HEK293 (cell line): ENCODE results near the gene MIS12.

ENCODE experiments used
- GLIS1 ChIP-seq: fragments of 450-650 bp; formaldehyde crosslinking; IDR thresholded peaks from 2 replicates; pipeline ENCODE4 v1.5.1; 2016; ENCODE audit warnings: missing biosample characterization, missing genetic modification characterization
- HOXA7 ChIP-seq: sonication (generic); formaldehyde crosslinking; IDR thresholded peaks from 2 replicates; pipeline ENCODE4 v1.8.1; 2022; ENCODE audit warnings: missing genetic modification reagents, borderline replicate concordance
- KLF1 ChIP-seq: fragments of 450-650 bp; formaldehyde crosslinking; IDR thresholded peaks from 2 replicates; pipeline ENCODE4 v1.5.1; 2016; ENCODE audit warnings: missing biosample characterization, missing genetic modification characterization
- KLF10 ChIP-seq: fragments of 450-650 bp; IDR thresholded peaks from 2 replicates; pipeline ENCODE4 v1.5.1; 2018; ENCODE audit warnings: missing biosample characterization, mild to moderate bottlenecking, missing genetic modification characterization
- ZBTB1 ChIP-seq: fragments of 450-650 bp; formaldehyde crosslinking; IDR thresholded peaks from 2 replicates; pipeline ENCODE4 v1.5.1; 2016; ENCODE audit warnings: missing biosample characterization, missing genetic modification characterization
- ZBTB20 ChIP-seq: fragments of 450-650 bp; formaldehyde crosslinking; IDR thresholded peaks from 2 replicates; pipeline ENCODE4 v1.5.1; 2016; ENCODE audit warnings: missing biosample characterization, missing genetic modification characterization
- ZNF114 ChIP-seq: fragments of 450-650 bp; formaldehyde crosslinking; IDR thresholded peaks from 2 replicates; pipeline ENCODE4 v1.5.0; 2017; ENCODE audit warnings: missing biosample characterization, missing genetic modification characterization
- ZNF155 ChIP-seq: fragments of 450-650 bp; formaldehyde crosslinking; IDR thresholded peaks from 2 replicates; pipeline ENCODE4 v1.5.1; 2016; ENCODE audit warnings: missing biosample characterization, missing genetic modification characterization
- ZNF211 ChIP-seq: fragments of 450-650 bp; formaldehyde crosslinking; IDR thresholded peaks from 2 replicates; pipeline ENCODE4 v1.5.1; 2016; ENCODE audit warnings: low read depth, missing biosample characterization, missing genetic modification characterization
- ZNF23 ChIP-seq: fragments of 450-650 bp; formaldehyde crosslinking; IDR thresholded peaks from 2 replicates; pipeline ENCODE4 v1.5.1; 2016; ENCODE audit warnings: missing biosample characterization, missing genetic modification characterization, borderline replicate concordance
- ZNF37A ChIP-seq: fragments of 450-650 bp; IDR thresholded peaks from 2 replicates; pipeline ENCODE4 v1.5.1; 2018; ENCODE audit warnings: missing biosample characterization, missing genetic modification characterization
- ZNF561 ChIP-seq: fragments of 450-650 bp; IDR thresholded peaks from 2 replicates; pipeline ENCODE4 v1.5.1; 2018; ENCODE audit warnings: missing biosample characterization, missing genetic modification characterization, borderline replicate concordance
- ZNF629 ChIP-seq: fragments of 450-650 bp; formaldehyde crosslinking; IDR thresholded peaks from 2 replicates; pipeline ENCODE4 v1.5.1; 2017; ENCODE audit warnings: missing biosample characterization, missing genetic modification characterization
- ZNF76 ChIP-seq: fragments of 450-650 bp; formaldehyde crosslinking; IDR thresholded peaks from 2 replicates; pipeline ENCODE4; 2016; ENCODE audit warnings: low read depth, missing biosample characterization, missing genetic modification characterization, borderline replicate concordance
- ZNF792 ChIP-seq: fragments of 450-650 bp; formaldehyde crosslinking; IDR thresholded peaks from 2 replicates; pipeline ENCODE4 v1.5.1; 2016; ENCODE audit warnings: missing biosample characterization, missing genetic modification characterization
- ZSCAN23 ChIP-seq: fragments of 450-650 bp; formaldehyde crosslinking; IDR thresholded peaks from 2 replicates; pipeline ENCODE4 v1.5.1; 2016; ENCODE audit warnings: missing biosample characterization, missing genetic modification characterization
- ZSCAN30 ChIP-seq: fragments of 450-650 bp; IDR thresholded peaks from 2 replicates; pipeline ENCODE4 v1.5.1; 2018; ENCODE audit warnings: missing biosample characterization, mild to moderate bottlenecking, missing genetic modification characterization, moderate library complexity
- TF ChIP-seq, protein P1 (sequence below): fragments of 450-650 bp; formaldehyde crosslinking; conservative IDR thresholded peaks from 2 replicates; pipeline ENCODE4 v1.5.1; 2016; ENCODE audit warnings: low read depth, missing biosample characterization, missing genetic modification characterization
- TF ChIP-seq, protein P2 (sequence below): fragments of 450-650 bp; formaldehyde crosslinking; IDR thresholded peaks from 2 replicates; pipeline ENCODE4 v1.5.1; 2016; ENCODE audit warnings: missing biosample characterization, missing genetic modification characterization
- TF ChIP-seq, protein P3 (sequence below): fragments of 450-650 bp; formaldehyde crosslinking; optimal IDR thresholded peaks from 2 replicates; pipeline ENCODE3; 2016; ENCODE audit warnings: missing biosample characterization, mild to moderate bottlenecking, missing genetic modification characterization
- TF ChIP-seq, protein P4 (sequence below): fragments of 450-650 bp; formaldehyde crosslinking; IDR thresholded peaks from 2 replicates; pipeline ENCODE4 v1.5.1; 2016; ENCODE audit warnings: missing biosample characterization, missing genetic modification characterization

The MIS12 gene

DNA sequence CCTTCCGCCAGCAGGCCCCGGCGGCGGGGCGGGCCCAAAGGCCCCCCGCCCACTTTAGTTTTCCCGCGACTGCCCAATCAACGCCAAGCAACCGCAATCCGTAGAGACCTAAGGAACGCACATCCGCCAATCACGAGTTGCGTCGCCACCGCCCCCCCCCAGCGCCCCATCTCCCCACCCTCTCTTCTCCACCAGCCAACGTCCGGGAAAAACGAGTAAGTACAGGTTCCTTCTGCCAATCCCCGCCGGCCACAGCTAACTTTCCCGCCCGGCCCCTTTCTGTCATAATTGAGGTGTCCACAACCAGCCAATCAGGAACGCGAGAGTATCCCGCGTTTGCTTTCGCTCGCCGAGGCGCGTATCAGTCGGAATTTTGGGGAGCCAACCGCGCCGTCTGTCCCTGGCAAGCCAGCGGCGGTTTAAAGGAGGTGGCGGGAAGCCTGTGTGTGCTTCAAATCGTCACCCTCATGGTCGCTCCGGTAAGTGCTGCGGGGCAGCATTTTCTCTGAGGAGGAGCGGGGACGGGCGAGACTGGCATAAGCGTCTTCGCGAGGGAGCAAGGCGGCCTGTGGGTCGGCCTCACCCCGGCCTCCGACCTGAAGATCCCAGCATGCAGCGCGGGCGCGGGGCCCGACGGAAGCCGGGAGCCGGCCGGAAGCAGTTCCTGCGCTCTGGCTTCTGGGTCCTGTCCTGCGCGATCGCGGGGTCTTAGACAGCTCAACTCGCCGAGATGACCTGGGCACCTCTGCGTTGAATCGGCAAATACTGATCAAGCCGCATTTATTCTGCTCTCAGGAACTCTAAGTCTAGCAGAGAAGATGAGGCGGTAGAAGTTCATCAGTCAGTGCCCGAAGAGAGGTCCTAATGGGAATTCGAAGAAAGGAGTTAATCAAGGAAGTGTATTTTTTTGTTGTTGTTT is at the start of gene MIS12 (continued):
- TF ChIP-seq, protein P1, sequence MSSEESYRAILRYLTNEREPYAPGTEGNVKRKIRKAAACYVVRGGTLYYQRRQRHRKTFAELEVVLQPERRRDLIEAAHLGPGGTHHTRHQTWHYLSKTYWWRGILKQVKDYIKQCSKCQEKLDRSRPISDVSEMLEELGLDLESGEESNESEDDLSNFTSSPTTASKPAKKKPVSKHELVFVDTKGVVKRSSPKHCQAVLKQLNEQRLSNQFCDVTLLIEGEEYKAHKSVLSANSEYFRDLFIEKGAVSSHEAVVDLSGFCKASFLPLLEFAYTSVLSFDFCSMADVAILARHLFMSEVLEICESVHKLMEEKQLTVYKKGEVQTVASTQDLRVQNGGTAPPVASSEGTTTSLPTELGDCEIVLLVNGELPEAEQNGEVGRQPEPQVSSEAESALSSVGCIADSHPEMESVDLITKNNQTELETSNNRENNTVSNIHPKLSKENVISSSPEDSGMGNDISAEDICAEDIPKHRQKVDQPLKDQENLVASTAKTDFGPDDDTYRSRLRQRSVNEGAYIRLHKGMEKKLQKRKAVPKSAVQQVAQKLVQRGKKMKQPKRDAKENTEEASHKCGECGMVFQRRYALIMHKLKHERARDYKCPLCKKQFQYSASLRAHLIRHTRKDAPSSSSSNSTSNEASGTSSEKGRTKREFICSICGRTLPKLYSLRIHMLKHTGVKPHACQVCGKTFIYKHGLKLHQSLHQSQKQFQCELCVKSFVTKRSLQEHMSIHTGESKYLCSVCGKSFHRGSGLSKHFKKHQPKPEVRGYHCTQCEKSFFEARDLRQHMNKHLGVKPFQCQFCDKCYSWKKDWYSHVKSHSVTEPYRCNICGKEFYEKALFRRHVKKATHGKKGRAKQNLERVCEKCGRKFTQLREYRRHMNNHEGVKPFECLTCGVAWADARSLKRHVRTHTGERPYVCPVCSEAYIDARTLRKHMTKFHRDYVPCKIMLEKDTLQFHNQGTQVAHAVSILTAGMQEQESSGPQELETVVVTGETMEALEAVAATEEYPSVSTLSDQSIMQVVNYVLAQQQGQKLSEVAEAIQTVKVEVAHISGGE (tag by site-specific recombination), result peak; percentile 95
- TF ChIP-seq, protein P2, sequence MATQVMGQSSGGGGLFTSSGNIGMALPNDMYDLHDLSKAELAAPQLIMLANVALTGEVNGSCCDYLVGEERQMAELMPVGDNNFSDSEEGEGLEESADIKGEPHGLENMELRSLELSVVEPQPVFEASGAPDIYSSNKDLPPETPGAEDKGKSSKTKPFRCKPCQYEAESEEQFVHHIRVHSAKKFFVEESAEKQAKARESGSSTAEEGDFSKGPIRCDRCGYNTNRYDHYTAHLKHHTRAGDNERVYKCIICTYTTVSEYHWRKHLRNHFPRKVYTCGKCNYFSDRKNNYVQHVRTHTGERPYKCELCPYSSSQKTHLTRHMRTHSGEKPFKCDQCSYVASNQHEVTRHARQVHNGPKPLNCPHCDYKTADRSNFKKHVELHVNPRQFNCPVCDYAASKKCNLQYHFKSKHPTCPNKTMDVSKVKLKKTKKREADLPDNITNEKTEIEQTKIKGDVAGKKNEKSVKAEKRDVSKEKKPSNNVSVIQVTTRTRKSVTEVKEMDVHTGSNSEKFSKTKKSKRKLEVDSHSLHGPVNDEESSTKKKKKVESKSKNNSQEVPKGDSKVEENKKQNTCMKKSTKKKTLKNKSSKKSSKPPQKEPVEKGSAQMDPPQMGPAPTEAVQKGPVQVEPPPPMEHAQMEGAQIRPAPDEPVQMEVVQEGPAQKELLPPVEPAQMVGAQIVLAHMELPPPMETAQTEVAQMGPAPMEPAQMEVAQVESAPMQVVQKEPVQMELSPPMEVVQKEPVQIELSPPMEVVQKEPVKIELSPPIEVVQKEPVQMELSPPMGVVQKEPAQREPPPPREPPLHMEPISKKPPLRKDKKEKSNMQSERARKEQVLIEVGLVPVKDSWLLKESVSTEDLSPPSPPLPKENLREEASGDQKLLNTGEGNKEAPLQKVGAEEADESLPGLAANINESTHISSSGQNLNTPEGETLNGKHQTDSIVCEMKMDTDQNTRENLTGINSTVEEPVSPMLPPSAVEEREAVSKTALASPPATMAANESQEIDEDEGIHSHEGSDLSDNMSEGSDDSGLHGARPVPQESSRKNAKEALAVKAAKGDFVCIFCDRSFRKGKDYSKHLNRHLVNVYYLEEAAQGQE (tag by site-specific recombination), result 0 out of 2 replicates have a peak, but pooled peaks have one; percentile 31
- TF ChIP-seq, protein P3, sequence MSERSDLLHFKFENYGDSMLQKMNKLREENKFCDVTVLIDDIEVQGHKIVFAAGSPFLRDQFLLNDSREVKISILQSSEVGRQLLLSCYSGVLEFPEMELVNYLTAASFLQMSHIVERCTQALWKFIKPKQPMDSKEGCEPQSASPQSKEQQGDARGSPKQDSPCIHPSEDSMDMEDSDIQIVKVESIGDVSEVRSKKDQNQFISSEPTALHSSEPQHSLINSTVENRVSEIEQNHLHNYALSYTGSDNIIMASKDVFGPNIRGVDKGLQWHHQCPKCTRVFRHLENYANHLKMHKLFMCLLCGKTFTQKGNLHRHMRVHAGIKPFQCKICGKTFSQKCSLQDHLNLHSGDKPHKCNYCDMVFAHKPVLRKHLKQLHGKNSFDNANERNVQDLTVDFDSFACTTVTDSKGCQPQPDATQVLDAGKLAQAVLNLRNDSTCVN (tag by site-specific recombination), result peak; percentile 85
- TF ChIP-seq ZBTB1 (tag by site-specific recombination), result no peak
- TF ChIP-seq KLF1, result peak; percentile 14; the same call in 1 of the 2 replicates
- TF ChIP-seq ZNF114 (tag by site-specific recombination), result no peak
- TF ChIP-seq HOXA7, result no peak
- peak; percentile 84 for TF ChIP-seq KLF10 (tag by site-specific recombination)
- no peak for TF ChIP-seq ZNF37A (tag by site-specific recombination)
- no peak; the same call in 1 of the 2 replicates for TF ChIP-seq GLIS1 (tag by site-specific recombination)
- TF ChIP-seq ZBTB20 (tag by site-specific recombination), result peak; percentile 27; the same call in 1 of the 2 replicates
- no peak for TF ChIP-seq ZNF211
- TF ChIP-seq, protein P4, sequence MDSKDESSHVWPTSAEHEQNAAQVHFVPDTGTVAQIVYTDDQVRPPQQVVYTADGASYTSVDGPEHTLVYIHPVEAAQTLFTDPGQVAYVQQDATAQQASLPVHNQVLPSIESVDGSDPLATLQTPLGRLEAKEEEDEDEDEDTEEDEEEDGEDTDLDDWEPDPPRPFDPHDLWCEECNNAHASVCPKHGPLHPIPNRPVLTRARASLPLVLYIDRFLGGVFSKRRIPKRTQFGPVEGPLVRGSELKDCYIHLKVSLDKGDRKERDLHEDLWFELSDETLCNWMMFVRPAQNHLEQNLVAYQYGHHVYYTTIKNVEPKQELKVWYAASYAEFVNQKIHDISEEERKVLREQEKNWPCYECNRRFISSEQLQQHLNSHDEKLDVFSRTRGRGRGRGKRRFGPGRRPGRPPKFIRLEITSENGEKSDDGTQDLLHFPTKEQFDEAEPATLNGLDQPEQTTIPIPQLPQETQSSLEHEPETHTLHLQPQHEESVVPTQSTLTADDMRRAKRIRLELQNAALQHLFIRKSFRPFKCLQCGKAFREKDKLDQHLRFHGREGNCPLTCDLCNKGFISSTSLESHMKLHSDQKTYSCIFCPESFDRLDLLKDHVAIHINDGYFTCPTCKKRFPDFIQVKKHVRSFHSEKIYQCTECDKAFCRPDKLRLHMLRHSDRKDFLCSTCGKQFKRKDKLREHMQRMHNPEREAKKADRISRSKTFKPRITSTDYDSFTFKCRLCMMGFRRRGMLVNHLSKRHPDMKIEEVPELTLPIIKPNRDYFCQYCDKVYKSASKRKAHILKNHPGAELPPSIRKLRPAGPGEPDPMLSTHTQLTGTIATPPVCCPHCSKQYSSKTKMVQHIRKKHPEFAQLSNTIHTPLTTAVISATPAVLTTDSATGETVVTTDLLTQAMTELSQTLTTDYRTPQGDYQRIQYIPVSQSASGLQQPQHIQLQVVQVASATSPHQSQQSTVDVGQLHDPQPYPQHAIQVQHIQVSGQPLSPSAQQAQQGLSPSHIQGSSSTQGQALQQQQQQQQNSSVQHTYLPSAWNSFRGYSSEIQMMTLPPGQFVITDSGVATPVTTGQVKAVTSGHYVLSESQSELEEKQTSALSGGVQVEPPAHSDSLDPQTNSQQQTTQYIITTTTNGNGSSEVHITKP (tag by site-specific recombination), result peak; percentile 77
- 0 out of 2 replicates have a peak, but pooled peaks have one; percentile 45 for TF ChIP-seq ZSCAN23 (tag by site-specific recombination)
- TF ChIP-seq ZNF155 (tag by site-specific recombination), result no peak
- no peak for TF ChIP-seq ZNF792 (tag by site-specific recombination)
- TF ChIP-seq ZNF76 (tag by site-specific recombination), result peak; percentile 97
- no peak for TF ChIP-seq ZNF23 (tag by site-specific recombination)
- peak; percentile 77 for TF ChIP-seq ZSCAN30 (tag by site-specific recombination)
- peak; percentile 93 for TF ChIP-seq ZNF561 (tag by site-specific recombination)
- TF ChIP-seq ZNF629 (tag by site-specific recombination), result peak; percentile 83
